H7 (cell line): ENCODE data around the gene SYTL5. TPM values are rescaled to one million over a fixed set of nuclear protein-coding genes. Genes with fewer than 3 reads are reported as not detected.

ENCODE experiments used
- DNase-seq: peaks from one replicate; pipeline ENCODE4 v3.0.0; 2012
- H3K27me3 ChIP-seq: 2 replicates; pipeline ENCODE4 v1.6.0; 2011; ENCODE audit warnings: mild to moderate bottlenecking, low read length; ENCODE audit not compliant: control insufficient read depth, insufficient read depth
- H3K36me3 ChIP-seq: replicated peaks from 2 replicates; pipeline ENCODE4 v1.5.1; 2011; ENCODE audit warnings: low read length; ENCODE audit not compliant: control insufficient read depth, insufficient read depth
- H3K4me3 ChIP-seq: 2 replicates; pipeline ENCODE4 v1.5.1; 2011; ENCODE audit warnings: low read depth, mild to moderate bottlenecking, control low read depth, low read length, moderate library complexity; ENCODE audit not compliant: insufficient read depth
- total RNA-seq: library from RNA; depleted of rRNA; stranded (reverse); fragments of >200 nt; shearing (Covaris generic); gene quantifications from 2 replicates; pipeline ENCODE4 v1.2.3, GENCODE V29; 2014

SYTL5 gene
- total RNA-seq, 1 experiment from 2014 or later, result 0.35 TPM

DNA sequence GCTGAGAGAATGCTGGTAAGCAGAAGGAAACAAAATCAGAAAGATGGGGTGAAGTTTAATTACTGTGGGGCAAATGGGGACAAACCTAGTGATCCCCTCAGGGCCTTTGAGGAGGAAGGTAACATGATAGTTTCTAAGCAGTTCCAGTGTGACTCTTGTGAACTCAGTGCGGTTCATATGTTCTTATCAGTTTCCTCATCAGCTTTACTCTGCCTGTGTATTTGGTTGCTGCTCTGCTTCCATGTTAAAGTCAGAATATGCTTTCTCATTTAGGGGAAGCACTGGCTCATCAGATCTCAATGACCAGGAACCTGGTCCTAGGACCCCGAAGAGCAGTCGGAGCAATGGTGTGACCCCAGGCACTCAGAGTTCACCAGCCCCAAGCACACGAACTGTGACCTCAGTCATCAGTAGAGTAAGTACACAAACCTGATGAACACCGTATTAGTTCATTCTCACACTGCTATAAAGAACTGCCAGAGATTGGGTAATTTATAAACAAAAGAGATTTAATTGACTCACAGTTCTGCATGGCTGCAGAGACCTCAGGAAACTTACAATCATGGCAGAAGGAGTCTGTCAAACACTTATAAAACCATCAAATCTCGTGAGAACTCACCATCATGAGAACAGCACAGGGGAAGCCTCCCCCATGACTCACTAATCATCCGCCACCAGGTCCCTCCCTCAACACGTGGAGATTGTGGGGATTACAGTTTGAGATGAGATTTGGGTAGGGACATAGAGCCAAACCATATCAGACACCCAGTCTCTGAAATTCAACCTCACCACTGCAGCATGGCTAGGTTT is 83.0 kb downstream of the SYTL5 start:
- DNase-seq, result no peak
- no peaks in the 10 kb centered on the region for H3K36me3 ChIP-seq
- no peak overlapping the region for H3K4me3 ChIP-seq
- no peaks in the 10 kb centered on the region for H3K27me3 ChIP-seq

DNA sequence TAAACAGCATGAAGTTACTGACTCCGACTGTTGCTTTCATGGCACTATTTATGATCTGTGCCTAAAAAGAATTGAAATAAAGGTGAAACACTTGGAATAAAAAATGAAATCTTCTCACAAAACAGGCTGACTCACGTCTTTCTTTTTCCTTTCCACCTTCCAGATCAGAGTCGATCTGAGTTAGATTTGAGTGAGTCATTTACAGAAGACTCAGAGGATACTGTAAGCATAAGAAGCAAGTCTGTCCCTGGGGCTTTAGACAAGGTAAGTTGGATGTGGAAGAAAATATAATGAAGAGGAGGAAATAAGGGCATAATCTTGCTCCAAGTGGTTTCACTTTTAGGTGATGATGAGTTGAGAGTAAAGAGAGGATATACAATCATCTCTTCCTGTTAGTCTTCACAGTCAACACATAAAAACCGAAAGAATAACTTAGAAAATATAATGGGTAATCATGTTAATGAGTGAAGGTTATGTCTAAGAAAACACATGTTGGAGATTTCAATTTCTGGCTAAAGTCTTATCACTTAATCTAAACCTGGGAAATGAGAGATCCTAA is 89.7 kb downstream of the SYTL5 start:
- no peak overlapping the region for H3K4me3 ChIP-seq
- no peak for DNase-seq

DNA sequence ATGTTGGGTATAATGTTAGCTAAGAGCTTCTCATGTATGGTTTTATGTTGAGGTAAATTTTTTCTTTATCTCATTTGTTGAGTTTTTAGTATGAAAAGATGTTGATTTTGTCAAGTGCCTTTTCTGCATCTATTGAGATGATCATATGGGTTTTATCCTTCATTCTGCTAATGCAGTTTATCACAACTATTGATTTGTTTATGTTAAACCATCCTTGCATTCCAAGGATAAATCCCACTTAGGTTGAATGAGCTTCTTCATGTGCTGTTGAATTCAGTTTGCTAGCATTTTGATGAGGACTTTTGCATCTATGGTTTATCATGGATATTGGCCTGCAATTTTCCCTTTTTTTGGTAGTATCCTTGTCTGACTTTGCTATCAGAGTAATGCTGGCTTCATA is 93.3 kb downstream of the SYTL5 start:
- Histone ChIP-seq H3K4me3 (no peak overlapping the region), H3K27me3 (no peaks in the 10 kb centered on the region), H3K36me3 (no peaks in the 10 kb centered on the region)
- no peak for DNase-seq

More for the DNA sequence above, 89.7 kb downstream of the SYTL5 start:
- H3K27me3 ChIP-seq, result no peaks in the 10 kb centered on the region
- no peaks in the 10 kb centered on the region for H3K36me3 ChIP-seq

DNA sequence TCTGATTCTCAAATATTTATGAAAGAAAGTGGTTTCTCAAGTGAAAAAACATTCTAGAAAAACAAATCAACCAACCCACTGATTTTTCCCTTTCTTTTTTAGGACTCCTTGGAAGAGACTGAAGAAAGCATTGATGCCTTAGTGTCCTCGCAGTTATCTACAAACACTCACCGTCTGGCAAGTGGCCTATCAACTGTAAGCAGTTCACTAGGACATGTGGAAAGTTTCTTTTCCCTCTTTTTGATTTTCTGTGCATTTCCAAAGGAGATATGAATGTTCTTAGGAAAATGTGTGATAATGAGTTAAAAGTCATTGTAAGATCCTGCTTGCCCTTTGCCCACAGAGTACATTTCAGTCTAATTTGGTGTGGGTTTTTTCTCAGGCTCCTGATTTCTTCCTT is 95.9 kb downstream of the SYTL5 start:
- no peak for DNase-seq
- no peaks in the 10 kb centered on the region for H3K36me3 ChIP-seq

DNA sequence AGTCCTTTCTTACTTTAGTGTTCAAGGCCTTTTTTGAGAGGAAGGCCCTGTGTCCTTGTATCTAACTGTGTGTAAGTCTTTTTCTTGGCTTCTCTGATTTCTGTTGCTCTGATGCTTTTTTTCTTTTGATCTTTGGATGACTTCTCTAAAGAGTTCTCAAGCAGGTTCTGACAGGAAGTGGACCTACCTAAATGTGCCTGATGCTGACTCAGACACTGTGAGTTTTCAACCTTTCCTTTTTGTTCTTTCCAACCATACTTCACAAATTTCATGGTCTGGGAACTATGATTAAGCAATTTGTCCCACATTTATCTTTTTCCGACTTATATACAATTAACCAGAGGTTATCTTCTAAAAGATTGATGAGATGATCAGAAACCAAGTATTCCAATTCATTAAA is 96.5 kb downstream of the SYTL5 start:
- no peaks in the 10 kb centered on the region for H3K36me3 ChIP-seq
- no peak overlapping the region for H3K4me3 ChIP-seq
- DNase-seq, result no peak
- no peaks in the 10 kb centered on the region for H3K27me3 ChIP-seq

More for the DNA sequence above, 95.9 kb downstream of the SYTL5 start:
- Histone ChIP-seq H3K27me3 (no peaks in the 10 kb centered on the region), H3K4me3 (no peak overlapping the region)

DNA sequence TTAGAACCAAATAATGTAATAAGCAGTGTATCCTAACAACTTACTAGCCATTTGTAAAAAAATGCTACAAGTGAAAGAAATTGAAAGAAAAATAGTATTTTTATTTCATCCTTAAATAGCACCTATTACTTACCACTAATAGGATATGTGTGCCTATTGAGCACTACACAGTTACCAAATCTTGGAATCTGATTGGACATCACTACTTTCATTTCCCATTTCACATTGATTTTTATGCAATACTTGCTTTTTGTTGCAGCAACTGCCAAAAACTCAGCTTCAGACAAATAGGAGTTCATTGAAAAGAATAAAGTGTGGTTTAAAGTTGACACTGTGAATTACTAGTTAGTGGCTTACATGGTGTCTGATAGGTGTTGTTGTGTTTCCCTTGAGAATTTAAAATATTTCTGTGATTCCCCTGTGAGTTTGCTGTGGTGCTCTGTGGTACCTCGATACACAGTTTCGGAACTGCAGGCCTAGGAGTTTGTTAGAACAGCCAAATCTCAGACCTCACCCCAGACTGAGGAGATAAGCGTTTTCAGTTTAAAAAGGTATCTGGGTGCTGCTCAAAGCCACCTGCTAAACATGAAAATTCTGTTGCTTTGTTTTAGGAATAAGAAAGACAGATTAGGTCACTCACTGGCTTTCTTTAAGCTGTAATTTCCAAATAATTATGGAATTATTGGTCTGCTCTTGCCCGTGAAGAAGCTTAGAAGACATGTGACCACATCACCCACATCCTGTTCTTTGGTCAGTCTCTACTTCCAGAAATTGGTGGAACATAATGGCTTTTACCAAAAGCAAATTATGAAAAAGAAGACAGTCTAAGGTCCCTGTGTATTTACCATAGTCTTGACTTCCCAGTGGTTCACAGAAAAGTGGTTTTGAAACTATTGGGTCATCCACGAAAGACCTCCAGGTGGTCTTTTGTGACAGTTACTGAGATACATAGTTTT is 97.8 kb downstream of the SYTL5 start:
- Histone ChIP-seq H3K36me3 (no peaks in the 10 kb centered on the region), H3K27me3 (no peaks in the 10 kb centered on the region), H3K4me3 (no peak overlapping the region)
- no peak for DNase-seq

DNA sequence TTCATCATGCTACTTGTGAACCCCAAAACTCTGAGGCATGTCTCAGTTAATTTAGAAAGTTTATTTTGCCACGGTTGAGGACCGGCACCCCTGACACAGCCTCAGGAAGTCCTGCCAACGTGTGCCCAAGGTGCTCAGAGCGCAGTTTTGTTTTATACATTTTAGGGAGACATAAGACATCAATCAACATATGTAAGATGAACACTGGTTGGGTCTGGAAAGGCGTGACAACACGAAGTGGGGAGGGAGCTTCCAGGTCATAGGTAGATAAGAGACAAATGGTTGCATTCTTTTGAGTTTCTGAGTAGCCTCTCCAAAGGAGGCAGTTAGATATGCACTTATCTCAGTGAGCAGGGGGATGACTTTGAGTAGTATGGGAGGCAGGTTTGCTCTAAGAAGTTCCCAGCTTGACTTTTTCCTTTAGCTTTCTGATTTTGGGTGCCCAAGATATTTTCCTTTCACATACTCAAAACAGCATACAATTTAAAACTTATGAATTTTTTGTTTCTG is 98.9 kb downstream of the SYTL5 start:
- H3K27me3 ChIP-seq, result no peaks in the 10 kb centered on the region
- H3K4me3 ChIP-seq, result no peak overlapping the region
- no peaks in the 10 kb centered on the region for H3K36me3 ChIP-seq
- no peak for DNase-seq

DNA sequence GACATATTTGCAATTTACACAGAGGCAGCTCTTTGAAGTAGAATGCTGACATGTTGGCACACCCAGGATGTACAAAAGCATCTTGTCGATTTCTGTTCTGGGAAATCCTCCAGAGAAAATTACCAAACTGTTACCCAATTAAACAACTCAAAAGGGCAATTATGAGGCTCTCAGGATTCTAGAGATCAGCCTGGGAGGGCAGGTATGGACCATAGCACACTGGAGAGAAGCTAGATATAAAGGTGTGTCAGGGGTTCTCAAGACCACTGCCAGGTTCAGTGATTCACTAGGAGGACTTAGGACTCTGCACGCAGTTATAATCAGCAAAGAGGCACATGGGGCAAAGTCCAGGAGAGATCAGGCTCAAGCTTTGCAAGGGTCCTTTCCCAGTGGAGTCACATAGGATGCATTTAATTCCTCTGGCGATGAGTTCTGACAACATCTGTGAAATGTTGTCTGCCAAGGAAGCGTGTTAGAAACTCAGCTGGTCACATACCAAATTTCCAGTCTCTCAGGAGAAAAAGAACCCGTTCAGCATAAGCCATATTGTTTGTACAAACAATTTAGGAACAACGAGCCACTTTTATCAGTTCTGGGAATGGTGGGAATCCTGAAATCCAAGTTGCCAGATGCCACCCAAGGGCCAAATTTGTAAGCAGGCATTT is 100.8 kb downstream of the SYTL5 start:
- Histone ChIP-seq H3K4me3 (no peak overlapping the region), H3K27me3 (no peaks in the 10 kb centered on the region), H3K36me3 (no peaks in the 10 kb centered on the region)
- DNase-seq, result no peak

DNA sequence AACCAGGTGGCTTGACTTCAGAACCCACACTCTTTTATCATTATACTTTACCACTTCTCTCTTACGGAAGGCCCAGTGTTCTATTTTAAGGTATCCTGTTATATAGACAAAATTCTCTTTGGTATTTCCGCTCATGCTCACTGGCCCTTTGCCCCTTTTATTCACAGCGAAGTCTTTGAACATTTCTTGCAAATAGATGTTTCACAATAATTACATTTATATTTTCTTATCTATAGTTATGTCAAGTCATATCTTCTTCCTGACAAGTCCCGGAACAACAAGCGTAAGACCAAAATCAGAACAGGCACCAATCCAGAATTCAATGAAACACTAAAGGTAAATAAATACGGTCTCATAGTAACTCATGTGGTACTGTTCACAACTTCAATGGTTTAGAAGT is 102.0 kb downstream of the SYTL5 start:
- DNase-seq, result no peak
- no peaks in the 10 kb centered on the region for H3K36me3 ChIP-seq
- no peak overlapping the region for H3K4me3 ChIP-seq
- no peaks in the 10 kb centered on the region for H3K27me3 ChIP-seq

DNA sequence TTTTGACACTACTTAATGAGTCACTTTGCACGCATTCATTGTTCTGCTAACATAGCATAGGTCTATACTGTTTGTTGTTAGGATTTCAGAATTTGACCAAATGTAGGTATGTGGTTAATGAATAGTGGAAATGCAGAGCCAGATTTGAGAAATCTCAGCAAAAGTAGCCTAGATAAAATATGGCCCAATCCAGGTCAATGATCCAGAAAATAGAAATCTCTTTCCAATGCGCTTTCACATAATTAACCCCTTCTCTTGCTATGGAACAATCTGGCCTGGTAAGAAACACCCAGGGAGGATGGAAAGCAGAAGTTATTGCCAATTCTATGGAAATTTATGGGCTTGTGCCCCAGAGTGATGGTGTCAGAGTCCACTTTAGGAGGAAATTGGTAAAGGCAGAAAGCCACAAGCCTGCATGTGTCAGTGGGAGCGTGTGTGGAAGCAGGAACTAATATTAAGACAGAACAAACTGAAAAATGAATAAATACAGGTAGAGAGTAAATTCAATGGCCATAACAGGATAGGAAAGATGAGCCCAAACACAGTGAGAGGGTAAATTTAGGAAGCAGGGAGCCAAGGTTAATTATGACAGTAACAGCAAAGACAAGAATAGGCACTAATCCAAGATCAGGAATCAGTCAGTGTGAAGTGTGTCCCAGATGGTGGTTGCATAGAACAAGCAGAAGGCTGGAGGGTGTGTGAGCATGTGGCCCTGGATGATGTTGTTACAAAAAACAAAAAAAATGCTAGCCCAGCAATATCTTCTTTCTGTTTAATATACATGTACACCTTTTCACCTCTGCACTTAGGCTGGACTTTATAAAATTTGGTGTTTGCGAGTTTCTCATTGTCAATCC is 102.9 kb downstream of the SYTL5 start:
- Histone ChIP-seq H3K27me3 (no peaks in the 10 kb centered on the region), H3K4me3 (no peak overlapping the region), H3K36me3 (no peaks in the 10 kb centered on the region)
- DNase-seq, result no peak

DNA sequence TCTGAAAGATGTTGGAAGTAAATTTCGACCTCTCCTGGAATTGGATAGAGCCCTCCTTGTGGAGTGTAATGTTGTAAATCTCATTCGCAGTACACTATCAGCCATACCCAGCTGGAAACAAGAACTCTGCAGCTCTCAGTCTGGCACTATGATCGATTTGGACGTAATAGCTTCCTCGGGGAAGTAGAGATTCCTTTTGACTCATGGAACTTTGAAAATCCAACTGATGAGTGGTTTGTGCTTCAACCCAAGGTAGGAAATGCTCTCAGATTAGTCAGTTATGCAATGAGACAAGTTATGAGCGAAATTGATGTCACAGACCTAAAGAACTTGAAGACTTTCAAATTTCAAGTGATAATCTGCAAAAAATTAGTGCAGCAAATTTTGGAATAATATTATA is 103.9 kb downstream of the SYTL5 start:
- Histone ChIP-seq H3K36me3 (no peaks in the 10 kb centered on the region), H3K4me3 (no peak overlapping the region), H3K27me3 (no peaks in the 10 kb centered on the region)
- DNase-seq, result no peak

DNA sequence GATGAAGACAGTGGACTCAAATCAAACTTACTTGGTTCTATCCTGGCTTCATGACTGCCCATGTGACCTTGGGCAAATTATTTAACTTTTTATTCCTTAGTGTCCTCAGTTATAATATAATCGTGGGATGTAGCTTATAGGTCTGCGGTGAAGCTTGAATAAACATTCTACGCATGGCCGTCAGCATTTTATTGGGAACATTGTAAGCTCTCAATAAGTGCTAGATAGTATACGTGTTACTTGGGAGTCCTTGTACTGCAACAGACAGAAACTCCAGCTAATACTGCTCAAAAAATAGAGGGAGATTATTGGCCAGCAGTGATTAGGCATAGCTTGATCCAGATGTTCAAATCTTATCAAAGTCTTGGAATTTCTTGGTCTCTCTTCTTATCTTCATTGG is 104.8 kb downstream of the SYTL5 start:
- no peak for DNase-seq

DNA sequence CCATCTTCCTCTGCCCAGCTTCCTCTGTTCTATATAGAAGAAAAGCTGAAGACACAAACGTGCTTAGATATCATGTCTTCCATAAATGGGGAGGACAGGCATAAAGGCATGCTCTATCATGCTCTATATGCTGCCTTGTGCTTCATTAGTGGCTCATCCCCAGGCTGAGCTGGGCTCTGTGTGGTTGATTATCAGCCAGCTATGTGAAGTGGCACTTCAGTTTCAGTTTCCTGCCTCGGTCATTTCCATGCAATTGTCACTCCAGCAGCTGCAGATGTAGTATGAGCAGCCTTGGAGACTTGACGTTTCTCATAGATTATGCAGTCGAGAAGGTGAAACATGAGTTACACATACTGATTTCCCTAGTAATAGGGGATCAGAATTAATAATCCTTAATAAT is 106.2 kb downstream of the SYTL5 start:
- no peaks in the 10 kb centered on the region for H3K36me3 ChIP-seq
- H3K4me3 ChIP-seq, result no peak overlapping the region
- no peak for DNase-seq
- no peaks in the 10 kb centered on the region for H3K27me3 ChIP-seq

More for the DNA sequence above, 104.8 kb downstream of the SYTL5 start:
- Histone ChIP-seq H3K4me3 (no peak overlapping the region), H3K27me3 (no peaks in the 10 kb centered on the region), H3K36me3 (no peaks in the 10 kb centered on the region)
